HepG2 (cell line): Measurements from ENCODE around the gene SPTY2D1. TPM values are rescaled to one million over a fixed set of nuclear protein-coding genes. Genes with fewer than 3 reads are reported as not detected.

Experiments used
- ATAC-seq: fragments of 200-7000 bp; cut with Tn5 transposase; 3 replicates; pipeline ENCODE4 v1.9.1; 2020; ENCODE audit warnings: mild to moderate bottlenecking, moderate library complexity
- BruUV-seq: library from RNA; stranded (reverse); fragments of 400-500 nt; replicated peaks from 2 replicates; lab custom pipeline; 2021; lab: Mats Ljungman, UMichigan
- CTCF ChIA-PET: fragments of 300-600 bp; formaldehyde crosslinking; extraction: SDS; loops from one replicate; lab custom pipeline; 2021; ENCODE audit warnings: low total read pairs, inconsistent platforms, low intra/inter-chr PET ratio; lab: Yijun Ruan, JAX
- POLR2A ChIA-PET: fragments of 350-600 bp; sonication (Branson Sonifier 250); formaldehyde crosslinking; loops from one replicate; lab custom pipeline; 2020; ENCODE audit warnings: antibody characterized with exemption, inconsistent platforms; lab: Yijun Ruan, JAX
- DNase-seq: peaks from one replicate; pipeline ENCODE4 v3.0.0-alpha.2; 2015; ENCODE audit warnings: low spot score
- FAIRE-seq: peaks from 3 replicates; lab custom pipeline; 2011; peaks lifted over from hg19 to GRCh38; lab: Jason Lieb, UNC
- H2AFZ ChIP-seq: one replicate; pipeline ENCODE4 v1.6.1; 2011; ENCODE audit warnings: low read length, inconsistent platforms
- H3K27ac ChIP-seq: fragments of 300-600 bp; 3 replicates; pipeline ENCODE4 v1.8.0; 2011; ENCODE audit warnings: mixed run types, mild to moderate bottlenecking, mixed read lengths, low read length, inconsistent platforms; ENCODE audit not compliant: insufficient read depth; ENCODE audit errors: extremely low read length
- H3K27me3 ChIP-seq, 2 experiments: fragments of 200-600 bp in 1 of 2; 2 replicates in 1 of 2; 3 replicates in 1 of 2; pipeline versions ENCODE4 v1.6.0 to v1.8.0; 2011; ENCODE audit warnings: low read length in 2 of 2, mild to moderate bottlenecking in 2 of 2, moderate library complexity in 2 of 2, inconsistent platforms in 1 of 2; ENCODE audit not compliant: insufficient read depth in 2 of 2, control insufficient read depth in 1 of 2
- H3K36me3 ChIP-seq, 2 experiments: fragments of 200-600 bp in 1 of 2; replicated peaks in 1 of 2; 2 replicates in 1 of 2; 3 replicates in 1 of 2; pipeline versions ENCODE4 v1.5.1 to v1.8.0; 2011; ENCODE audit warnings: low read length in 2 of 2, inconsistent platforms in 1 of 2; ENCODE audit not compliant: insufficient read depth in 2 of 2, control insufficient read depth in 1 of 2
- H3K4me1 ChIP-seq: 2 replicates; pipeline ENCODE4 v1.5.1; 2012; ENCODE audit warnings: low read length, inconsistent platforms; ENCODE audit not compliant: insufficient read depth
- H3K4me2 ChIP-seq: 2 replicates; pipeline ENCODE4 v1.6.0; 2011; ENCODE audit warnings: low read depth, low read length, inconsistent platforms
- H3K4me3 ChIP-seq, 3 experiments: fragments of 200-600 bp in 1 of 3; sonication (generic), shearing (Covaris generic) in 1 of 3; replicated peaks in 1 of 3; 2 replicates each; pipeline ENCODE4 v1.5.1; 2011 to 2016; ENCODE audit warnings: low read length in 3 of 3, inconsistent platforms in 2 of 3, low read depth in 2 of 3, mild to moderate bottlenecking in 2 of 3, control low read depth in 1 of 3, mixed read lengths in 1 of 3; ENCODE audit not compliant: insufficient read depth in 1 of 3
- H3K79me2 ChIP-seq: one replicate; pipeline ENCODE4 v1.6.1; 2011; ENCODE audit warnings: low read length, inconsistent platforms; ENCODE audit not compliant: insufficient read depth
- H3K9ac ChIP-seq: 2 replicates; pipeline ENCODE4 v1.6.0; 2011; ENCODE audit warnings: mild to moderate bottlenecking, low read depth, low read length, inconsistent platforms; ENCODE audit not compliant: insufficient read depth
- H3K9me3 ChIP-seq: 2 replicates; pipeline ENCODE4 v1.5.1; 2012; ENCODE audit warnings: mild to moderate bottlenecking, low read length
- H4K20me1 ChIP-seq: 2 replicates; pipeline ENCODE4 v1.6.0; 2011; ENCODE audit warnings: inconsistent platforms, mild to moderate bottlenecking, low read length, moderate library complexity; ENCODE audit not compliant: insufficient read depth
- CAMTA2 ChIP-seq: sonication (generic); formaldehyde crosslinking; IDR thresholded peaks from 2 replicates; pipeline ENCODE4 v1.4.0; 2020; ENCODE audit warnings: mild to moderate bottlenecking, missing genetic modification reagents, borderline replicate concordance
- CCAR2 ChIP-seq: fragments of 200-400 bp; formaldehyde crosslinking; optimal IDR thresholded peaks from 2 replicates; pipeline ENCODE3; 2018; ENCODE audit warnings: low read depth, mild to moderate bottlenecking, low read length, moderate library complexity
- FOXC1 ChIP-seq: sonication (generic); formaldehyde crosslinking; IDR thresholded peaks from 2 replicates; pipeline ENCODE4 v1.8.0; 2022; ENCODE audit warnings: mild to moderate bottlenecking, missing genetic modification reagents, borderline replicate concordance
- NKX3-1 ChIP-seq: sonication (generic); formaldehyde crosslinking; IDR thresholded peaks from 2 replicates; pipeline ENCODE4 v1.5.0; 2020; ENCODE audit warnings: missing genetic modification reagents
- NR3C1 ChIP-seq: sonication (generic); formaldehyde crosslinking; IDR thresholded peaks from 2 replicates; pipeline ENCODE4 v1.4.0; 2020; ENCODE audit warnings: missing genetic modification reagents
- TBL1XR1 ChIP-seq: fragments of 150-350 bp; IDR thresholded peaks from 2 replicates; pipeline ENCODE4 v1.6.1; 2014; ENCODE audit warnings: borderline replicate concordance, low read length; ENCODE audit not compliant: partially characterized antibody
- TCF12 ChIP-seq, 2 experiments: fragments of 450-650 bp in 1 of 2; sonication (generic) in 1 of 2; formaldehyde crosslinking in 1 of 2; IDR thresholded peaks; 2 replicates each; pipeline versions ENCODE4 v1.6.1 to v1.8.0; 2017 to 2022; ENCODE audit warnings: antibody characterized with exemption in 1 of 2, mild to moderate bottlenecking in 1 of 2, missing genetic modification reagents in 1 of 2, moderate library complexity in 1 of 2
- TEAD3 ChIP-seq: optimal IDR thresholded peaks from 2 replicates; pipeline ENCODE3; 2016; ENCODE audit warnings: borderline replicate concordance
- TOPORS ChIP-seq: sonication (generic); formaldehyde crosslinking; IDR thresholded peaks from 2 replicates; pipeline ENCODE4 v1.8.0; 2023; ENCODE audit warnings: mild to moderate bottlenecking, missing genetic modification reagents
- U2AF2 ChIP-seq: fragments of 200-400 bp; formaldehyde crosslinking; IDR thresholded peaks from 2 replicates; pipeline ENCODE4 v1.6.1; 2017; ENCODE audit warnings: low read depth, mild to moderate bottlenecking, low read length
- ZNF251 ChIP-seq: sonication (generic); formaldehyde crosslinking; IDR thresholded peaks from 2 replicates; pipeline ENCODE4 v1.9.0; 2021; ENCODE audit warnings: mild to moderate bottlenecking, missing genetic modification reagents
- ZNF264 ChIP-seq: sonication (generic); formaldehyde crosslinking; IDR thresholded peaks from 2 replicates; pipeline ENCODE4 v1.4.0; 2020; ENCODE audit warnings: missing genetic modification reagents
- ZNF326 ChIP-seq: sonication (generic); formaldehyde crosslinking; IDR thresholded peaks from 2 replicates; pipeline ENCODE4 v1.4.0; 2020; ENCODE audit warnings: missing genetic modification reagents, borderline replicate concordance
- ZNF34 ChIP-seq: sonication (generic); formaldehyde crosslinking; IDR thresholded peaks from 2 replicates; pipeline ENCODE4 v1.4.0; 2020; ENCODE audit warnings: mild to moderate bottlenecking, missing genetic modification reagents, borderline replicate concordance
- ZNF496 ChIP-seq: sonication (generic); formaldehyde crosslinking; IDR thresholded peaks from 2 replicates; pipeline ENCODE4 v1.8.1; 2023; ENCODE audit warnings: mild to moderate bottlenecking, moderate library complexity, missing genetic modification reagents; ENCODE audit not compliant: insufficient replicate concordance
- ZNF644 ChIP-seq: IDR thresholded peaks from 2 replicates; pipeline ENCODE4 v1.6.1; 2016; ENCODE audit warnings: low read depth
- ZNF747 ChIP-seq: sonication (generic); formaldehyde crosslinking; IDR thresholded peaks from 2 replicates; pipeline ENCODE4 v1.8.1; 2023; ENCODE audit warnings: missing genetic modification reagents, mild to moderate bottlenecking, borderline replicate concordance
- ZNF879 ChIP-seq: sonication (generic); formaldehyde crosslinking; IDR thresholded peaks from 2 replicates; pipeline ENCODE4 v1.8.1; 2023; ENCODE audit warnings: missing genetic modification reagents
- WGBS: methylation state at CpG from one replicate; pipeline ENCODE4 v1.1.6; 2017; ENCODE audit warnings: low lambda C conversion rate; 5-methylcytosine and 5-hydroxymethylcytosine counted together
- in situ Hi-C: cut with HindIII; loops from 2 replicates; pipeline ENCODE4 v1.10.0; 2017; ENCODE audit warnings: low pct_unique_long_range_greater_than_20kb; ENCODE audit not compliant: extremely low pct_ligation_motif_present
- intact Hi-C: fragments of 100-400 bp; cut with micrococcal nuclease; formaldehyde crosslinking; loops from one replicate; pipeline ENCODE4 v1.10.0; 2022; ENCODE audit not compliant: unreplicated experiment
- polyA plus RNA-seq, 8 experiments: library from polyadenylated mRNA; depleted of rRNA in 3 of 8; stranded (reverse) in 7 of 8; unstranded in 1 of 8; fragments of >200 nt; fragmentation: Illumina TruSeq in 4 of 8; extraction: Trizol in 4 of 8; gene quantifications; 2 replicates each; pipeline versions ENCODE4 v1.2.1 to v1.2.3, GENCODE V29; 2011 to 2016; ENCODE audit warnings: low read depth in 4 of 8, missing spikeins in 1 of 8, mixed read lengths in 1 of 8; ENCODE audit not compliant: insufficient read depth in 1 of 8
- total RNA-seq, 5 experiments: library from RNA; depleted of rRNA; stranded (reverse); fragments of >200 nt; fragmentation: Illumina TruSeq; extraction: Trizol; gene quantifications; 2 replicates each; pipeline ENCODE4 v1.2.3, GENCODE V29; 2016; ENCODE audit warnings: low read depth in 1 of 5
- TF ChIP-seq, protein P1 (sequence below): sonication (generic); formaldehyde crosslinking; conservative IDR thresholded peaks from 2 replicates; pipeline ENCODE4 v1.8.0; 2022; ENCODE audit warnings: mild to moderate bottlenecking, moderate library complexity, missing genetic modification reagents
- TF ChIP-seq, protein P2 (sequence below): sonication (generic); formaldehyde crosslinking; IDR thresholded peaks from 2 replicates; pipeline ENCODE4 v1.8.1; 2023; ENCODE audit warnings: mild to moderate bottlenecking, missing genetic modification reagents

The SPTY2D1 gene
- total and polyA plus RNA-seq, 2 of the 13 experiments (the other 11 are each of a cell fraction or from before 2014, with no cell fraction given) = 6.9 to 14.8 TPM

DNA sequence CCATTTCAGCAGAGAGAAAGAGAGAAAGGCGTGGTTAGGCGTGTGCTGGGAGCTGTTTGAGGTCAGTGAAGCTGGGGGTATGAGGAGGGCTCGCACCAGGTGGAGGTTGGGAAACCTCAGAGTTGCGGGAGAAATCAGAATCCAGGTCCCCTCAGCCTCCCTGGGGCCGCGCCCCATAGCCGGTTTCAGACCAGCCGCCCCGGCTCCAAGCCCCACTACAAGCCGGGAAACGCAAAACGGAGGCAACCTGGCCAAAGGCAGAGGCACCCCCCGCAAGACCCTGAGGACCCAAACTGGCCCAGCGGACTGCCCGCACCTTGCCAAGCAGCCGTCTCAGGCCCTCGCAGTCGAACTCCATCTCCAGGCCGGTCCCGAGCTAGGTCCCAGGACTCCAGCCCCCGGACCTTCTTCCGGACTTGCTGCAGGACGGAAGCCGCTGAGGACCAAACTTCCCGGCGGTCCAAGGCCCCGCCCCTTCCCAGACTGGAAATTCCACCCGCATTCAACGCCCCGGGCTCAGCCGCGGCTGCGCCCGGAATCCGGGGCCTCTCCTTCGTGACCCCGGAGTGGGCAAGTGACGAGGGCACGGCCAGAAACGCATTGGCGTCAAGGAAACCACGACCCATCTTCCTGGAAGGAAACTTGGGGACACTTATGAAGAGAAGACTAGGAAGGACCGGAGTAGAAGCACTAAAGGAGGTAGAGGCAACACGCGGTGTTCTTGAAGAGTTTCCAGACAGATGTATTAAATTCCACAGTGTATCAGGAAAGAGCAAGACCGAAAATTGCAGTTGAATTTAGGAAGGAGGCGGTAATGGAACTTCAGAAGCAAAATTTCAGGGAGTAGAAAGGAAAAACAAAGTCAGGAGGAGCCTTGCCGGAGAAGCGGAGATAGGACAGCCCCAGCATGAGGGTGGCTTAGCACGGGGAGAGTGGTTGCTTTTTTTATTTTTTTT is 45.6 kb downstream of the SPTY2D1 start, which contains the start of gene UEVLD:
UEVLD (minus strand) TSS at position 438 of the 956 bp plus-strand sequence; CDS start at position 358, 80 bp downstream.
- Histone ChIP-seq H2AFZ (peak within 1 kb of the TSS; percentile 99), H3K4me2 (peak within 1 kb of the TSS; percentile 83), H3K79me2 (peaks cover 32% of the 10 kb centered on the region), H3K27ac (peak within 1 kb of the TSS; percentile 70), H3K36me3 (no peaks in the 10 kb centered on the region), H3K4me1 (peaks cover 48% of the 10 kb centered on the region), H3K27me3 (no peaks in the 10 kb centered on the region), H3K4me3 (peak within 1 kb of the TSS; percentile 82 to 89 (median 83)), H3K9me3 (no peaks in the 10 kb centered on the region), H4K20me1 (no peaks in the 10 kb centered on the region), H3K9ac (peak within 1 kb of the TSS; percentile 88)
- intact Hi-C loops (loop anchor here (1.0 to 2.0 kb wide), 4 partner anchors 9 to 62 kb away; partner anchors contain the start of genes SPTY2D1 and TSG101), in situ Hi-C loops (no loop called here)
- WGBS = 2% methylated on average over 32 of the region's 50 CpGs
- DNase-seq (peak; percentile 81), ATAC-seq (peak; percentile 93), FAIRE-seq (peak; percentile 49)
- no TSS peak for BruUV-seq
- POLR2A ChIA-PET = interaction anchor here (0.6 to 3.5 kb wide), 7 partner anchors 10 to 205 kb away, joined by 3 to 18 read pairs (median 3); partner anchors contain the start of genes LDHA and TSG101
- CTCF ChIA-PET = no interaction called here
- TF ChIP-seq ZNF879 (CRISPR knock-in tag) (no peak), ZNF251 (CRISPR knock-in tag) (no peak), TEAD3 (CRISPR knock-in tag) (peak; percentile 94), TOPORS (CRISPR knock-in tag) (no peak), TCF12 (IDR thresholded peaks at IDR 0.05) (no peak), TCF12 (CRISPR knock-in tag; IDR thresholded peaks at IDR 0.05) (no peak; the same call in 1 of the 2 replicates), ZNF747 (CRISPR knock-in tag) (peak; percentile 34; the same call in 1 of the 2 replicates), ZNF496 (CRISPR knock-in tag) (no peak), ZNF34 (peak; percentile 43; the same call in 1 of the 2 replicates), U2AF2 (0 out of 2 replicates have a peak, but pooled peaks have one; percentile 66), NKX3-1 (CRISPR knock-in tag) (peak; percentile 76), ZNF264 (CRISPR knock-in tag) (peak; percentile 67; the same call in 1 of the 2 replicates), NR3C1 (CRISPR knock-in tag) (no peak), CCAR2 (no peak), TBL1XR1 (peak; percentile 16), CAMTA2 (no peak), ZNF326 (CRISPR knock-in tag) (no peak), ZNF644 (no peak), FOXC1 (peak; percentile 87)
- TF ChIP-seq, protein P1, sequence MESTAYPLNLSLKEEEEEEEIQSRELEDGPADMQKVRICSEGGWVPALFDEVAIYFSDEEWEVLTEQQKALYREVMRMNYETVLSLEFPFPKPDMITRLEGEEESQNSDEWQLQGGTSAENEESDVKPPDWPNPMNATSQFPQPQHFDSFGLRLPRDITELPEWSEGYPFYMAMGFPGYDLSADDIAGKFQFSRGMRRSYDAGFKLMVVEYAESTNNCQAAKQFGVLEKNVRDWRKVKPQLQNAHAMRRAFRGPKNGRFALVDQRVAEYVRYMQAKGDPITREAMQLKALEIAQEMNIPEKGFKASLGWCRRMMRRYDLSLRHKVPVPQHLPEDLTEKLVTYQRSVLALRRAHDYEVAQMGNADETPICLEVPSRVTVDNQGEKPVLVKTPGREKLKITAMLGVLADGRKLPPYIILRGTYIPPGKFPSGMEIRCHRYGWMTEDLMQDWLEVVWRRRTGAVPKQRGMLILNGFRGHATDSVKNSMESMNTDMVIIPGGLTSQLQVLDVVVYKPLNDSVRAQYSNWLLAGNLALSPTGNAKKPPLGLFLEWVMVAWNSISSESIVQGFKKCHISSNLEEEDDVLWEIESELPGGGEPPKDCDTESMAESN (CRISPR knock-in tag) = peak; percentile 60; the same call in 1 of the 2 replicates
- TF ChIP-seq, protein P2, sequence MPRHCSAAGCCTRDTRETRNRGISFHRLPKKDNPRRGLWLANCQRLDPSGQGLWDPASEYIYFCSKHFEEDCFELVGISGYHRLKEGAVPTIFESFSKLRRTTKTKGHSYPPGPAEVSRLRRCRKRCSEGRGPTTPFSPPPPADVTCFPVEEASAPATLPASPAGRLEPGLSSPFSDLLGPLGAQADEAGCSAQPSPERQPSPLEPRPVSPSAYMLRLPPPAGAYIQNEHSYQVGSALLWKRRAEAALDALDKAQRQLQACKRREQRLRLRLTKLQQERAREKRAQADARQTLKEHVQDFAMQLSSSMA (CRISPR knock-in tag) = peak; percentile 98
